Liver (tissue), 9 donors: Measurements from ENCODE around the gene SLC7A4. TPM values are rescaled to one million over a fixed set of nuclear protein-coding genes. Genes with fewer than 3 reads are reported as not detected.

Source experiments
- DNase-seq: peaks from one replicate; pipeline ENCODE4 v3.0.0-alpha.2; 2017; ENCODE audit warnings: low spot score
- H3K27ac ChIP-seq, 2 donors: one replicate each; pipeline ENCODE4 v1.7.0; 2013; ENCODE audit warnings: inconsistent platforms in 2 of 2, low read length in 2 of 2, control low read depth in 1 of 2, low read depth in 1 of 2, mild to moderate bottlenecking in 1 of 2
- H3K27me3 ChIP-seq, 4 donors: one replicate each; pipeline versions ENCODE4 v1.6.1 to v1.7.0; 2013; ENCODE audit warnings: low read length in 3 of 4, inconsistent platforms in 1 of 4, mild to moderate bottlenecking in 1 of 4, moderate library complexity in 1 of 4; ENCODE audit not compliant: control insufficient read depth in 4 of 4, insufficient read depth in 4 of 4
- H3K36me3 ChIP-seq, 4 donors: one replicate each; pipeline versions ENCODE4 v1.6.1 to v1.7.0; 2013; ENCODE audit warnings: low read length in 3 of 4, mild to moderate bottlenecking in 3 of 4, low read depth in 1 of 4, moderate library complexity in 1 of 4; ENCODE audit not compliant: control insufficient read depth in 4 of 4, insufficient read depth in 3 of 4
- H3K4me1 ChIP-seq, 4 donors: one replicate each; pipeline versions ENCODE4 v1.6.1 to v1.7.0; 2013; ENCODE audit warnings: low read length in 3 of 4, mild to moderate bottlenecking in 3 of 4, moderate library complexity in 1 of 4; ENCODE audit not compliant: control insufficient read depth in 4 of 4, insufficient read depth in 4 of 4
- H3K4me3 ChIP-seq, 3 donors: one replicate each; pipeline versions ENCODE4 v1.6.1 to v1.7.0; 2013; ENCODE audit warnings: low read length in 3 of 3, control low read depth in 1 of 3, low read depth in 1 of 3, mild to moderate bottlenecking in 1 of 3
- H3K9ac ChIP-seq, 2 donors: one replicate each; pipeline ENCODE4 v1.7.0; 2013; ENCODE audit warnings: low read length in 2 of 2, mild to moderate bottlenecking in 2 of 2, moderate library complexity in 2 of 2, control low read depth in 1 of 2, low read depth in 1 of 2
- H3K9me3 ChIP-seq, 4 donors: one replicate each; pipeline versions ENCODE4 v1.6.1 to v1.7.0; 2013; ENCODE audit warnings: low read length in 3 of 4; ENCODE audit not compliant: control insufficient read depth in 4 of 4
- EGR1 ChIP-seq, 2 donors: IDR thresholded peaks; 2 replicates each; pipeline ENCODE4 v1.6.1; 2016 to 2018; ENCODE audit warnings: antibody characterized with exemption in 2 of 2, low read depth in 2 of 2
- FOXA1 ChIP-seq: IDR thresholded peaks from 2 replicates; pipeline ENCODE4 v1.6.1; 2016; ENCODE audit warnings: antibody characterized with exemption
- FOXA2 ChIP-seq: IDR thresholded peaks from 2 replicates; pipeline ENCODE4 v1.6.1; 2016; ENCODE audit warnings: antibody characterized with exemption
- GABPA ChIP-seq, 2 donors: IDR thresholded peaks in 1 of 2; conservative IDR thresholded peaks in 1 of 2; 2 replicates each; pipeline ENCODE4 v1.6.1; 2016; ENCODE audit warnings: antibody characterized with exemption in 2 of 2, mild to moderate bottlenecking in 1 of 2, moderate library complexity in 1 of 2
- HNF4A ChIP-seq, 2 donors: conservative IDR thresholded peaks; 2 replicates each; pipeline ENCODE4 v1.6.1; 2016; ENCODE audit warnings: antibody characterized with exemption in 2 of 2, mild to moderate bottlenecking in 2 of 2
- HNF4G ChIP-seq: IDR thresholded peaks from 2 replicates; pipeline ENCODE4 v1.6.1; 2016; ENCODE audit warnings: antibody characterized with exemption
- MAX ChIP-seq: IDR thresholded peaks from 2 replicates; pipeline ENCODE4 v1.6.1; 2016; ENCODE audit warnings: antibody characterized with exemption
- NR2F2 ChIP-seq: IDR thresholded peaks from 2 replicates; pipeline ENCODE4 v1.6.1; 2016; ENCODE audit warnings: antibody characterized with exemption
- RAD21 ChIP-seq, 2 donors: IDR thresholded peaks; 2 replicates each; pipeline ENCODE4 v1.6.1; 2016; ENCODE audit warnings: antibody characterized with exemption in 2 of 2, mild to moderate bottlenecking in 2 of 2
- REST ChIP-seq: IDR thresholded peaks from 2 replicates; pipeline ENCODE4 v1.6.1; 2016; ENCODE audit warnings: antibody characterized with exemption, mild to moderate bottlenecking
- RXRA ChIP-seq, 2 donors: IDR thresholded peaks; 2 replicates each; pipeline ENCODE4 v1.6.1; 2017 to 2018; ENCODE audit warnings: antibody characterized with exemption in 2 of 2, mild to moderate bottlenecking in 1 of 2
- SP1 ChIP-seq: IDR thresholded peaks from 2 replicates; pipeline ENCODE4 v1.6.1; 2018; ENCODE audit warnings: antibody characterized with exemption, mild to moderate bottlenecking
- TAF1 ChIP-seq: conservative IDR thresholded peaks from 2 replicates; pipeline ENCODE4 v1.6.1; 2016; ENCODE audit warnings: antibody characterized with exemption, mild to moderate bottlenecking
- YY1 ChIP-seq: IDR thresholded peaks from 2 replicates; pipeline ENCODE4 v1.6.1; 2016; ENCODE audit warnings: antibody characterized with exemption, mild to moderate bottlenecking
- WGBS: extraction: QIAGEN DNeasy Blood & Tissue Kit; methylation state at CpG from one replicate; pipeline ENCODE4 v1.1.7; 2013; 5-methylcytosine and 5-hydroxymethylcytosine counted together
- polyA plus RNA-seq, 2 donors: library from polyadenylated mRNA; stranded (reverse) in 1 of 2; unstranded in 1 of 2; fragments of 200-250 nt in 1 of 2; fragments of >200 nt in 1 of 2; fragmentation: Nextera tagmentation in 1 of 2; extraction: Ambion mirVana in 1 of 2; gene quantifications; one replicate each; pipeline versions ENCODE4 v1.2.1 to v1.2.3, GENCODE V29; 2013 to 2015
- total RNA-seq, 2 donors: library from RNA; depleted of rRNA; stranded (reverse); fragments of >200 nt; gene quantifications; one replicate each; pipeline ENCODE4 v1.2.3, GENCODE V29; 2014
- TF ChIP-seq, protein P1 (sequence below): fragments of 150-350 bp; IDR thresholded peaks from 2 replicates; pipeline ENCODE4 v1.5.1; 2017; ENCODE audit warnings: improper control_type of control experiment, low read depth, low read length; ENCODE audit not compliant: missing input control
- TF ChIP-seq, protein P2 (sequence below): IDR thresholded peaks from 2 replicates; pipeline ENCODE4 v1.6.1; 2016; ENCODE audit warnings: antibody characterized with exemption
- donor health status: healthy.
- donor health status: healthy.
- donor health status: healthy.
- donor health status: healthy.
- donor health status: healthy.

Gene SLC7A4
- total and polyA plus RNA-seq, 4 donors: 0.11 to 0.67 (median 0.33) TPM

- TF ChIP-seq, protein P1, sequence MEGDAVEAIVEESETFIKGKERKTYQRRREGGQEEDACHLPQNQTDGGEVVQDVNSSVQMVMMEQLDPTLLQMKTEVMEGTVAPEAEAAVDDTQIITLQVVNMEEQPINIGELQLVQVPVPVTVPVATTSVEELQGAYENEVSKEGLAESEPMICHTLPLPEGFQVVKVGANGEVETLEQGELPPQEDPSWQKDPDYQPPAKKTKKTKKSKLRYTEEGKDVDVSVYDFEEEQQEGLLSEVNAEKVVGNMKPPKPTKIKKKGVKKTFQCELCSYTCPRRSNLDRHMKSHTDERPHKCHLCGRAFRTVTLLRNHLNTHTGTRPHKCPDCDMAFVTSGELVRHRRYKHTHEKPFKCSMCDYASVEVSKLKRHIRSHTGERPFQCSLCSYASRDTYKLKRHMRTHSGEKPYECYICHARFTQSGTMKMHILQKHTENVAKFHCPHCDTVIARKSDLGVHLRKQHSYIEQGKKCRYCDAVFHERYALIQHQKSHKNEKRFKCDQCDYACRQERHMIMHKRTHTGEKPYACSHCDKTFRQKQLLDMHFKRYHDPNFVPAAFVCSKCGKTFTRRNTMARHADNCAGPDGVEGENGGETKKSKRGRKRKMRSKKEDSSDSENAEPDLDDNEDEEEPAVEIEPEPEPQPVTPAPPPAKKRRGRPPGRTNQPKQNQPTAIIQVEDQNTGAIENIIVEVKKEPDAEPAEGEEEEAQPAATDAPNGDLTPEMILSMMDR: no peak
- TF ChIP-seq HNF4A (conservative IDR thresholded peaks at IDR 0.05) (no peak), NR2F2 (no peak)
- TF ChIP-seq, protein P2, sequence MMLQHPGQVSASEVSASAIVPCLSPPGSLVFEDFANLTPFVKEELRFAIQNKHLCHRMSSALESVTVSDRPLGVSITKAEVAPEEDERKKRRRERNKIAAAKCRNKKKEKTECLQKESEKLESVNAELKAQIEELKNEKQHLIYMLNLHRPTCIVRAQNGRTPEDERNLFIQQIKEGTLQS: no peak
Measured at GRCh38 chr22:21026783-21027692, 5.3 kb downstream of the SLC7A4 start (continued).

- H3K4me3 ChIP-seq: no peak overlapping the region
- no peak overlapping the region for H3K9ac ChIP-seq
- no peaks in the 10 kb centered on the region for H3K27me3 ChIP-seq
- TF ChIP-seq HNF4G (no peak), RAD21 (IDR thresholded peaks at IDR 0.05) (no peak), YY1 (no peak), MAX (no peak), TAF1 (no peak), NR2F2 (no peak), GABPA (IDR thresholded peaks at IDR 0.05 in 1 of 2, conservative IDR thresholded peaks at IDR 0.05 in 1 of 2) (no peak)
- TF ChIP-seq, protein P2: no peak
- no peaks in the 10 kb centered on the region for H3K9me3 ChIP-seq
- no peaks in the 10 kb centered on the region for H3K4me1 ChIP-seq
- H3K36me3 ChIP-seq: no peaks in the 10 kb centered on the region
- WGBS: 93% methylated on average over 27 of the region's 27 CpGs
- no peak overlapping the region for H3K27ac ChIP-seq
- no peak for DNase-seq
Measured at GRCh38 chr22:21025763-21026755, 6.3 kb downstream of the SLC7A4 start.

- Histone ChIP-seq H3K27me3 (no peaks in the 10 kb centered on the region), H3K9ac (no peak overlapping the region), H3K9me3 (no peaks in the 10 kb centered on the region), H3K27ac (no peak overlapping the region), H3K4me1 (no peaks in the 10 kb centered on the region), H3K36me3 (no peaks in the 10 kb centered on the region), H3K4me3 (no peak overlapping the region)
- DNase-seq: no peak
- 75% methylated on average over 8 of the region's 8 CpGs for WGBS
- TF ChIP-seq RAD21 (IDR thresholded peaks at IDR 0.05) (no peak), FOXA2 (no peak), FOXA1 (no peak), HNF4A (conservative IDR thresholded peaks at IDR 0.05) (no peak), GABPA (IDR thresholded peaks at IDR 0.05 in 1 of 2, conservative IDR thresholded peaks at IDR 0.05 in 1 of 2) (no peak), HNF4G (no peak), SP1 (no peak), RXRA (IDR thresholded peaks at IDR 0.05) (no peak), EGR1 (IDR thresholded peaks at IDR 0.05; ENCODE audit: low read depth in 2 of 2) (no peak), TAF1 (no peak), REST (no peak)
- TF ChIP-seq, protein P1: no peak
- TF ChIP-seq, protein P2: no peak
Measured at GRCh38 chr22:21025266-21025665, 7.1 kb downstream of the SLC7A4 start.
